Epidermal melanocyte (primary cell): ENCODE data around the gene CHDH.

Source experiments
- DNase-seq: peaks from one replicate; pipeline ENCODE4 v3.0.0; 2011; ENCODE audit warnings: low spot score; ENCODE audit not compliant: insufficient read length

Gene CHDH

GRCh38 chr3:53846134-53846850 is at the start of gene CHDH, which contains the start of gene IL17RB:
Gene CHDH, minus strand, starts transcription at chr3:53846419. Its CDS starts 22,411 bp downstream, at chr3:53824008.
Gene IL17RB, plus strand, starts transcription at chr3:53846568. Its CDS starts 21 bp downstream, at chr3:53846589.
- DNase-seq = no peak

GRCh38 chr3:53892286-53892637 is 46.0 kb upstream of the CHDH start:
- no peak for DNase-seq

- DNase-seq = peak; percentile 85
Measured at GRCh38 chr3:53891497-53892285, 45.5 kb upstream of the CHDH start, which contains the start of gene SELENOK. Gene SELENOK, minus strand, starts transcription at chr3:53891859.

DNA sequence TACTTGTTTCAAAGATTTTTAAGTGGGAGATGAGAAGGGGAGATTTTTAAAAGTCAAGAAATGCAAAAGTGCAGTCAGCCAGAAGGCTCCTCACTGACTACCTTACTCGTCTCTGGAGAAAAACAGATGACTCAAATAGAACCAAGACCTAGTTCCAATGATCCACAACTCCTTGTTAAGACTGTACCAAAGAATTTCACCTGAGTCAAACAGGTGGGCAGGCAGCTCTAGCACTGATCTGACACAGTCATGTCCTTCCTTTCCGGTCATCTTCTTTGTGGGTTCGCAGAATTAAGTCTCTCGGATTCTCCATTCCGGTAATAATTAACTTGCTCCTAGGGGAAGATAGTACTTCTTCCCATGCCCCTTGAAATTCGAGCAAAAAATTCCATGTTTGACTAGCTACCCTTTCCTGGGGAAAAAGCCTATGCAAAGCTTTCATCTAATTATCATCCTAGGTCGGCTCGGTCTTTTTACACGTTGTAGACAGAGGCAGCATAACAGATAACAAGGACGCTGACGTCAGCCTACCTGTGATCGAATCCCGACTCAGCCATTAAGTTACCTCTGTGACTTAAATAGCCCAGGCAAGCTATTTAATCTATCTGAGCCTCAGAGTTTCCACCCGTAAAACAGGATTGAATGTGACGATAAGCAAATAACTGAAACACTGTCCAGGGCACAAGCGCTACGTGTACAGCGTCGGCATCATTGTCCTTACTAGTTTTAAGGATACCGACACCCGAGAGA is 44.7 kb upstream of the CHDH start:
- no peak for DNase-seq

DNA sequence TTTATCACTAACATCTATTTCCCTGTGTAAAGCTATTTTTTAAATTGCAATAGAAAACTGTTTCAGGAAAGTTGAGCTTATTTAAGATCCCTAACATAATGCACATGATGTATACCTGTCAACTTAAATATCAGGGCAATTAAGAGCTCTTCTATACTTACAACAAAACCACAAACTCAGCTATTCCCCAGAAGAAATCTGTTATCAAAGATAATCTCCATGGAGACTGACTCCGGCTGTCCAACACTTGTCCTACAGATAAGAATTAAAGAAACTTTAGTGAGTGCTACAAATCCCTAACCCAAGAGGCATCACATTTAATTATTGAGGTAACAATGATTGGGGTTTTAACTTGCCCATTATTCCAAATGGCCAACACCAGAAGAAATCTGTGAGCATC is 42.0 kb upstream of the CHDH start:
- DNase-seq = no peak

DNA sequence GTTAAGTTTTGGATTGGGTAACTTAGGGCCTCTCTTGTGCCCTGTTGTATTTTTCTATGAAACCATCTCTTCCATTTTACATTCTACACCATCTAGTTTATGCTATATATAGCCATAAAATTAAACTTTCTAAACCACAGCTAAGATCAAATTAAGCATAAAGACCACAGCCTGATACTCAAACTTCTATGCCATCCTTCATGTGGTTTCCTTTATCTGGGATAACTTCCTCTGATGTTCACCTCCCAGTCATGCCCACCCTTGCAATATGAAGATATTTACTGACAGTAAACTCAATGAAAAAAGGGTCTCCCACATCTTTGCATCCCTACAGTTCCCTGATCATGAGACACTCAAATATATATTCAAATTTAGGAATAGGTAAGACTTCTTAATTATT is 41.2 kb upstream of the CHDH start:
- no peak for DNase-seq

DNA sequence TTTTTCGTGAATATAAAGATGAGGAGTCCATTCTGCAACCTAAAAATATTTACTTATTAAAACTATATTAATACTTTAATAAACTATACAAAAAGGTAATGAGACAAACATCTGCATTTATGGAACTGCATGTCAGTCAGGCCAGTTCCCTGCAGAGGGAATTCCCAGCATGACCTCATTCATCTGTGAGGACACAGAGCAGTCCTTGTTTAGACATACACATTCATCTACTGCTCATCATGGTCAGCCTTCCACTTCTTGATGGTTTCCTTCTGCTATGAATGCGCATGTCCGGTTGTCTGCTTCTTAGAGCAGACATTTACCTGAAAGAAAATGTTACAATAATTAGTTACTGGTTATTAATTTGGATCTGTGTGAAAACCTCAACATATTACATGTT is 39.0 kb upstream of the CHDH start:
- no peak for DNase-seq

- no peak for DNase-seq
Measured at GRCh38 chr3:53884623-53885022, 38.4 kb upstream of the CHDH start.

- no peak for DNase-seq
Measured at GRCh38 chr3:53883008-53883407, 36.8 kb upstream of the CHDH start.

DNA sequence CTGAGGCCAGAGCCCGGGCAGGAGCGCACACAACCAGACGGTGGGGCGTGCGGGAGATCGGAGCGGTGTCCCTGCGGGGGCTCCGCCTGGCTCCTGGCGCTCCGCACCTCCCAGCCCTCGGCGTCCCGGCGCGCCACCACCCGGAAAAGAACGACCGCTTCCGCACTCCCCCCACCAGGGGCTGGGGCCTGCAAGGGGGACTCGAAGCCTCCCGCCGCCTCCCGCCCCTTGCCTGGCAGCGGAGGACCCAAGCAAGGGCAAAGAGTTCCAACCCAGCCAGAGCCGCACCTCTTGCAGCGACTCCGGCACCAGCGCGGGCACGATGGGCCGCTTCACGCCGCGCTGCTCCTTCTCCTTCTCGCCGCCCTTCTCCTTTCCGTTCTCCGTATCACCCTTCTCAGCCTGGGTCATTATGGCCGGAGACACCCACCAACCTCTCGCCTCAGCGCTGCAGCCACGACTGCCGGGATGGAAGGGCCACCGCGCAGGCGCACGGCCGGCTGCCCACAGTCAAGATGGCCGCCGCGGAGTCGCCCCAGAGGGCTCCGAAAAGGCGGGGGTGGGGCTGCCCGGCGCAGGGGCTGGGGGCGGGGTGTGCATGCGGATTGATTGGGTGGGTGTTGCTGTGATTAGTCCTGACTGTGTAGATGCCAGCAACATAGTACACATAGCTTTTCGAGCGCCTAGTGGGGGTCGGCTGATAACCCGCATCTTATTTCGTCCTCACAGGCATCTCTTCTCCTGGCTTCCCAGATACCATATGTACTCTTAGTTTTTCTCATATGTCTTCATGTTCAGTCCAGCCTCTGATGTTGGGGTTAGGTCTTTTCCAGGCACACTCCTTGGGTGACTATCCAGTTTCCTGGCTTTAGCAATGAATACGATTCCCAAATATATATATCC is 35.7 kb upstream of the CHDH start, which contains the start of gene ACTR8:
Gene ACTR8, minus strand, starts transcription at position 462 of the 903 bp plus-strand sequence. Its CDS starts 51 bp downstream, at position 411.
- DNase-seq = peak; percentile 57

GRCh38 chr3:53880396-53881345 is 34.5 kb upstream of the CHDH start:
- no peak for DNase-seq

GRCh38 chr3:53865732-53866499 is 19.7 kb upstream of the CHDH start:
- no peak for DNase-seq

DNA sequence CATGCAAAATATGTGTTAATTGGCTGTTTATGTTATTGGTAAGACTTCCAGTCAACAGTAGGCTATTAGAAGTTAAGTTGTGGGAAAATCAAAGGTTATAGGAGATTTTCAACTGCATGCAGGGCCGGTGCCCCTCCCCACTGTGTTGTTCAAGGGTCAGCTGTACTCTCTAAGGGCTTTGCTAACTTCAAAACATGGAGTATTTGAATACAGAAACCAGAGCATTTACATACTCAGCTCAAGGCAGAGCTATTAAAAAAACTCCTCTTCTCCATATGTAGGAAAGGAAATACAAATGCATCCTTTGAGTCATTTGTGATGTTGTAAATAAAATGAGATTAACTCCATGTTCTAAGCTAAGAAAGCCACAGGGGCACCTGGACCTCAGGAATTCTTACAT is 16.9 kb upstream of the CHDH start:
- no peak for DNase-seq

GRCh38 chr3:53862241-53862640 is 16.0 kb upstream of the CHDH start:
- DNase-seq = no peak

DNA sequence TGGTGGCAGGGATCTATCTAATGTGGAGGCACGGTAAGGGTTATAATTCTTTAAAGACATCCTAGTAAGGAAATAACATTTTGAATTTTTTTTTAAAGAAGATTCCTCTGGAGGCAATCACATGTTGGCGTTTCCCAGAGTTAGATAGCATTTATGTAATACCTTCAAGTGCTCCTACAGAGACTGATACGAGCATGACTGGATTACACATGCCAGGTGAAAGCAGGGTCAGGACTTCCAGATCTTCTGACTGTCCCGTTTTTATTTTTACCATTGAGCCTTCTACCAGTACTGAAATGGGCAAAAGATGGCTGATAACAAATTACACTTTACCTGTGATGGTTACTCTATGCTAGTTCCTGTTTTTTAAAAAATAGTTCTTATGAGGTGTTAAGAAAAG is 14.0 kb upstream of the CHDH start:
- no peak for DNase-seq

DNA sequence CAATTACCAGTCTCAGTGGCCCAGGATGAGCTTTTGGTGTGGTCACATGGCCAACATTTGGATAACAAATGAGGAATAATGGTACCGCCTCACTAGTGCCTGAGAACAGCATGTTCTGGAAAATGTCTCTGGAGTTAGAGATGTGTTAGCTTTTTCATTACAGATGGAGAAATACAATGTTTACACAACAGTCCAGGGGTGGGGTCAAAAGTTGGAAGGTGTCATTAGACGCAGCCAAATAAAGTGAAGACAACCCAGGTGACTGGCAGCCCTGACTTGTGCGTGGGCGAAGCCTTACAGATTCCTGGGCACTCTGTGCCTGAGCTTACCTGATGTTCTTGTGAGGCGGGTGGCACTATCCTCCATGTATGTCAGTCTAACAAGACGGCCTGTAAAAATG is 13.0 kb upstream of the CHDH start:
- DNase-seq = no peak

- DNase-seq = no peak
Measured at GRCh38 chr3:53858096-53858741, 12.0 kb upstream of the CHDH start.

- no peak for DNase-seq
Measured at GRCh38 chr3:53856964-53857363, 10.7 kb upstream of the CHDH start.
